GM08714 (cell line): ENCODE results near the gene GALNT9.

Source experiments
- H3K4me3 ChIP-seq: fragments of 200-500 bp; sonication (Bioruptor generic); 2 replicates; pipeline ENCODE4 v1.5.1; 2014; ENCODE audit warnings: mild to moderate bottlenecking, low read length, inconsistent platforms
- ZNF274 ChIP-seq: IDR thresholded peaks from 2 replicates; pipeline ENCODE4 v1.6.1; 2012; ENCODE audit warnings: mild to moderate bottlenecking, low read depth, low read length

The GALNT9 gene

GRCh38 chr12:132160601-132161035, 168.8 kb downstream of the GALNT9 start:
- TF ChIP-seq ZNF274: no peak
- no peak overlapping the region for H3K4me3 ChIP-seq

GRCh38 chr12:132160016-132160415, 169.4 kb downstream of the GALNT9 start:
- no peak overlapping the region for H3K4me3 ChIP-seq
- no peak for TF ChIP-seq ZNF274

GRCh38 chr12:132159555-132160003, 169.8 kb downstream of the GALNT9 start:
- H3K4me3 ChIP-seq: no peak overlapping the region
- no peak for TF ChIP-seq ZNF274

GRCh38 chr12:132158677-132159554, 170.5 kb downstream of the GALNT9 start:
- no peak for TF ChIP-seq ZNF274
- H3K4me3 ChIP-seq: no peak overlapping the region

GRCh38 chr12:132157733-132158409, 171.5 kb downstream of the GALNT9 start:
- no peak overlapping the region for H3K4me3 ChIP-seq

GRCh38 chr12:132156573-132157325, 172.6 kb downstream of the GALNT9 start:
- no peak for TF ChIP-seq ZNF274
- H3K4me3 ChIP-seq: no peak overlapping the region

More at GRCh38 chr12:132157733-132158409, 171.5 kb downstream of the GALNT9 start:
- no peak for TF ChIP-seq ZNF274

- H3K4me3 ChIP-seq: no peak overlapping the region
- no peak for TF ChIP-seq ZNF274
Observed at GRCh38 chr12:132155771-132156572, 173.4 kb downstream of the GALNT9 start.

GRCh38 chr12:132154941-132155770, 174.2 kb downstream of the GALNT9 start:
- no peak for TF ChIP-seq ZNF274

GRCh38 chr12:132154341-132154761, 175.0 kb downstream of the GALNT9 start:
- no peak for TF ChIP-seq ZNF274

More at GRCh38 chr12:132154941-132155770, 174.2 kb downstream of the GALNT9 start:
- H3K4me3 ChIP-seq: no peak overlapping the region

GRCh38 chr12:132153501-132154340, 175.7 kb downstream of the GALNT9 start:
- no peak for TF ChIP-seq ZNF274
- H3K4me3 ChIP-seq: no peak overlapping the region

More at GRCh38 chr12:132154341-132154761, 175.0 kb downstream of the GALNT9 start:
- H3K4me3 ChIP-seq: no peak overlapping the region

- no peak for TF ChIP-seq ZNF274
- H3K4me3 ChIP-seq: no peak overlapping the region
Observed at GRCh38 chr12:132152953-132153352, 176.4 kb downstream of the GALNT9 start.

- TF ChIP-seq ZNF274: no peak
- H3K4me3 ChIP-seq: no peak overlapping the region
Observed at GRCh38 chr12:132152411-132152821, 177.0 kb downstream of the GALNT9 start.
